HEK293 (cell line): ENCODE measurements around the gene TMX2.

Experiments used
- KLF7 ChIP-seq: fragments of 450-650 bp; formaldehyde crosslinking; IDR thresholded peaks from 2 replicates; pipeline ENCODE4 v1.5.1; 2016; ENCODE audit warnings: missing biosample characterization, missing genetic modification characterization, borderline replicate concordance
- MZF1 ChIP-seq: fragments of 450-650 bp; formaldehyde crosslinking; IDR thresholded peaks from 2 replicates; pipeline ENCODE4 v1.5.1; 2017; ENCODE audit warnings: missing biosample characterization, missing genetic modification characterization, borderline replicate concordance
- OVOL3 ChIP-seq: fragments of 450-650 bp; formaldehyde crosslinking; IDR thresholded peaks from 2 replicates; pipeline ENCODE4 v1.5.1; 2016; ENCODE audit warnings: missing biosample characterization, missing genetic modification characterization
- PRDM1 ChIP-seq: fragments of 450-650 bp; formaldehyde crosslinking; IDR thresholded peaks from 2 replicates; pipeline ENCODE4; 2016; ENCODE audit warnings: missing biosample characterization, missing genetic modification characterization
- SP2 ChIP-seq: fragments of 450-650 bp; formaldehyde crosslinking; IDR thresholded peaks from 2 replicates; pipeline ENCODE4 v1.5.1; 2016; ENCODE audit warnings: missing biosample characterization, missing genetic modification characterization
- TRIM28 ChIP-seq: IDR thresholded peaks from 2 replicates; pipeline ENCODE4 v1.6.1; 2011; ENCODE audit warnings: low read length, control low read depth, borderline replicate concordance
- ZFP3 ChIP-seq: fragments of 450-650 bp; formaldehyde crosslinking; IDR thresholded peaks from 2 replicates; pipeline ENCODE4 v1.5.1; 2016; ENCODE audit warnings: low read depth, missing biosample characterization, missing genetic modification characterization
- ZNF10 ChIP-seq: fragments of 450-650 bp; formaldehyde crosslinking; IDR thresholded peaks from 2 replicates; pipeline ENCODE4 v1.5.1; 2017; ENCODE audit warnings: missing biosample characterization, missing genetic modification characterization
- ZNF248 ChIP-seq: fragments of 450-650 bp; formaldehyde crosslinking; IDR thresholded peaks from 2 replicates; pipeline ENCODE4 v1.5.1; 2017; ENCODE audit warnings: missing biosample characterization, missing genetic modification characterization
- ZNF302 ChIP-seq: fragments of 450-650 bp; formaldehyde crosslinking; IDR thresholded peaks from 2 replicates; pipeline ENCODE4 v1.5.1; 2016; ENCODE audit warnings: missing biosample characterization, missing genetic modification characterization, low read depth
- ZNF621 ChIP-seq: fragments of 450-650 bp; formaldehyde crosslinking; IDR thresholded peaks from 2 replicates; pipeline ENCODE4 v1.5.1; 2017; ENCODE audit warnings: missing biosample characterization, missing genetic modification characterization
- ZNF626 ChIP-seq: fragments of 450-650 bp; sonication (Bioruptor Pico); formaldehyde crosslinking; IDR thresholded peaks from 2 replicates; pipeline ENCODE4 v1.5.1; 2018; ENCODE audit warnings: missing biosample characterization, missing genetic modification characterization, inconsistent platforms
- ZNF660 ChIP-seq: fragments of 450-650 bp; IDR thresholded peaks from 2 replicates; pipeline ENCODE4 v1.5.1; 2018; ENCODE audit warnings: missing biosample characterization, mild to moderate bottlenecking, missing genetic modification characterization
- ZNF768 ChIP-seq: fragments of 450-650 bp; formaldehyde crosslinking; IDR thresholded peaks from 2 replicates; pipeline ENCODE4 v1.5.1; 2018; ENCODE audit warnings: missing biosample characterization, mild to moderate bottlenecking, missing genetic modification characterization
- ZNF776 ChIP-seq: fragments of 450-650 bp; formaldehyde crosslinking; IDR thresholded peaks from 2 replicates; pipeline ENCODE4 v1.5.0; 2017; ENCODE audit warnings: missing biosample characterization, missing genetic modification characterization, borderline replicate concordance
- TF ChIP-seq, protein P1 (sequence below): fragments of 450-650 bp; formaldehyde crosslinking; IDR thresholded peaks from 2 replicates; pipeline ENCODE4 v1.5.1; 2016; ENCODE audit warnings: missing biosample characterization, missing genetic modification characterization, borderline replicate concordance
- TF ChIP-seq, protein P2 (sequence below): fragments of 450-650 bp; formaldehyde crosslinking; IDR thresholded peaks from 2 replicates; pipeline ENCODE4 v1.5.1; 2016; ENCODE audit warnings: missing biosample characterization, missing genetic modification characterization
- TF ChIP-seq, protein P3 (sequence below): fragments of 450-650 bp; formaldehyde crosslinking; IDR thresholded peaks from 2 replicates; pipeline ENCODE4 v1.5.1; 2016; ENCODE audit warnings: missing biosample characterization, missing genetic modification characterization, borderline replicate concordance
- TF ChIP-seq, protein P4 (sequence below): fragments of 450-650 bp; formaldehyde crosslinking; IDR thresholded peaks from 2 replicates; pipeline ENCODE4 v1.5.1; 2016; ENCODE audit warnings: missing biosample characterization, missing genetic modification characterization
- TF ChIP-seq, protein P5 (sequence below): fragments of 450-650 bp; formaldehyde crosslinking; IDR thresholded peaks from 2 replicates; pipeline ENCODE4 v1.5.1; 2016; ENCODE audit warnings: missing biosample characterization, missing genetic modification characterization
- TF ChIP-seq, protein P6 (sequence below): fragments of 450-650 bp; formaldehyde crosslinking; IDR thresholded peaks from 2 replicates; pipeline ENCODE4 v1.5.1; 2016; ENCODE audit warnings: missing biosample characterization, missing genetic modification characterization

The TMX2 gene

DNA sequence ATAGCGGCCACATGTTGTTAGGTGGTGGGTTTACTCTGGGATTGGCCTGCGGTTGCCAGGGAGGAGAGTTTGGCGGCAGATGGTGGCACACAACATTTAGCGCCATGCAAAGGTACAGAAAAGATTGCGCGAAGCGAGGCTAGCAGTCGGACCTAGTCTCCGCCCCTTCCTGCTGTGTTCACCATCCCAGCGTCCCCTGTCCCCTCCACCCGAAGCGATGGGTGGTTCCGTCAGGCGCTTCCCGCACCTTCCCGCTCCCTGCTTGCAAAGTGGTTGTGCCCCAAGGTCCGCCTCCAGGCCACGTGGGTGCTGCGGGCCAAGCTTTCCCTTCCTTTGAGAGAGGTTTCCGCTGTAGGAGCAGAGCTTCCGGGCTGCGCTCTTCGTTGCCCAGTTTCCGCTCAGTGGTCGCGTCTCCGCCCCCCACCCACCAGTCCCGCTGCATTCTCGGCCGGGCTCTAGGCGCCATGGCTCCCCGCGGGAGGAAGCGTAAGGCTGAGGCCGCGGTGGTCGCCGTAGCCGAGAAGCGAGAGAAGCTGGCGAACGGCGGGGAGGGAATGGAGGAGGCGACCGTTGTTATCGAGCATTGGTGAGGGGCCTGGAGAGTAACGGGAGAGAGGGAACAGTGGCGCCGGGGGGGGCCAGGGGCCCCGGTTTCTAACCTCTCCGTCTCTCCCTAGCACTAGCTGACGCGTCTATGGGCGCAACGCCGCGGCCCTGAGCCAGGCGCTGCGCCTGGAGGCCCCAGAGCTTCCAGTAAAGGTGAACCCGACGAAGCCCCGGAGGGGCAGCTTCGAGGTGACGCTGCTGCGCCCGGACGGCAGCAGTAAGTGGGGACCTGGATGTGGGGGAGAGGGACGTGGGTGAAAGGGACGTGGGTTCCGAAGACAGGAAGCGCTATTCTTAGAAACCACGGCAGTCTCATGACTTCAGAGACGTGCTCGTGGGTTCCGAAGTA lies 29.0 kb downstream of the TMX2 start, which contains the start of gene SELENOH (continued):
- TF ChIP-seq SP2 (peak; percentile 95), ZNF776 (tag by site-specific recombination) (no peak), TRIM28 (peak; percentile 88; the same call in 1 of the 2 replicates), ZFP3 (tag by site-specific recombination) (no peak), KLF7 (tag by site-specific recombination) (peak; percentile 68; the same call in 1 of the 2 replicates), ZNF768 (tag by site-specific recombination) (no peak; the same call in 1 of the 2 replicates), MZF1 (tag by site-specific recombination) (peak; percentile 72; the same call in 1 of the 2 replicates), PRDM1 (tag by site-specific recombination) (no peak), ZNF302 (tag by site-specific recombination) (no peak), ZNF660 (tag by site-specific recombination) (peak; percentile 98; the same call in 1 of the 2 replicates), ZNF626 (tag by site-specific recombination) (no peak), OVOL3 (tag by site-specific recombination) (peak; percentile 42; the same call in 1 of the 2 replicates), ZNF621 (no peak), ZNF248 (tag by site-specific recombination) (no peak), ZNF10 (tag by site-specific recombination) (peak; percentile 91)
- TF ChIP-seq, protein P1, sequence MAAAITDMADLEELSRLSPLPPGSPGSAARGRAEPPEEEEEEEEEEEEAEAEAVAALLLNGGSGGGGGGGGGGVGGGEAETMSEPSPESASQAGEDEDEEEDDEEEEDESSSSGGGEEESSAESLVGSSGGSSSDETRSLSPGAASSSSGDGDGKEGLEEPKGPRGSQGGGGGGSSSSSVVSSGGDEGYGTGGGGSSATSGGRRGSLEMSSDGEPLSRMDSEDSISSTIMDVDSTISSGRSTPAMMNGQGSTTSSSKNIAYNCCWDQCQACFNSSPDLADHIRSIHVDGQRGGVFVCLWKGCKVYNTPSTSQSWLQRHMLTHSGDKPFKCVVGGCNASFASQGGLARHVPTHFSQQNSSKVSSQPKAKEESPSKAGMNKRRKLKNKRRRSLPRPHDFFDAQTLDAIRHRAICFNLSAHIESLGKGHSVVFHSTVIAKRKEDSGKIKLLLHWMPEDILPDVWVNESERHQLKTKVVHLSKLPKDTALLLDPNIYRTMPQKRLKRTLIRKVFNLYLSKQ (tag by site-specific recombination), result no peak
- TF ChIP-seq, protein P2, sequence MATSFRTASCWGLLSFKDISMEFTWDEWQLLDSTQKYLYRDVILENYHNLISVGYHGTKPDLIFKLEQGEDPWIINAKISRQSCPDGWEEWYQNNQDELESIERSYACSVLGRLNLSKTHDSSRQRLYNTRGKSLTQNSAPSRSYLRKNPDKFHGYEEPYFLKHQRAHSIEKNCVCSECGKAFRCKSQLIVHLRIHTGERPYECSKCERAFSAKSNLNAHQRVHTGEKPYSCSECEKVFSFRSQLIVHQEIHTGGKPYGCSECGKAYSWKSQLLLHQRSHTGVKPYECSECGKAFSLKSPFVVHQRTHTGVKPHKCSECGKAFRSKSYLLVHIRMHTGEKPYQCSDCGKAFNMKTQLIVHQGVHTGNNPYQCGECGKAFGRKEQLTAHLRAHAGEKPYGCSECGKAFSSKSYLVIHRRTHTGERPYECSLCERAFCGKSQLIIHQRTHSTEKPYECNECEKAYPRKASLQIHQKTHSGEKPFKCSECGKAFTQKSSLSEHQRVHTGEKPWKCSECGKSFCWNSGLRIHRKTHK (tag by site-specific recombination), result no peak
- TF ChIP-seq, protein P3, sequence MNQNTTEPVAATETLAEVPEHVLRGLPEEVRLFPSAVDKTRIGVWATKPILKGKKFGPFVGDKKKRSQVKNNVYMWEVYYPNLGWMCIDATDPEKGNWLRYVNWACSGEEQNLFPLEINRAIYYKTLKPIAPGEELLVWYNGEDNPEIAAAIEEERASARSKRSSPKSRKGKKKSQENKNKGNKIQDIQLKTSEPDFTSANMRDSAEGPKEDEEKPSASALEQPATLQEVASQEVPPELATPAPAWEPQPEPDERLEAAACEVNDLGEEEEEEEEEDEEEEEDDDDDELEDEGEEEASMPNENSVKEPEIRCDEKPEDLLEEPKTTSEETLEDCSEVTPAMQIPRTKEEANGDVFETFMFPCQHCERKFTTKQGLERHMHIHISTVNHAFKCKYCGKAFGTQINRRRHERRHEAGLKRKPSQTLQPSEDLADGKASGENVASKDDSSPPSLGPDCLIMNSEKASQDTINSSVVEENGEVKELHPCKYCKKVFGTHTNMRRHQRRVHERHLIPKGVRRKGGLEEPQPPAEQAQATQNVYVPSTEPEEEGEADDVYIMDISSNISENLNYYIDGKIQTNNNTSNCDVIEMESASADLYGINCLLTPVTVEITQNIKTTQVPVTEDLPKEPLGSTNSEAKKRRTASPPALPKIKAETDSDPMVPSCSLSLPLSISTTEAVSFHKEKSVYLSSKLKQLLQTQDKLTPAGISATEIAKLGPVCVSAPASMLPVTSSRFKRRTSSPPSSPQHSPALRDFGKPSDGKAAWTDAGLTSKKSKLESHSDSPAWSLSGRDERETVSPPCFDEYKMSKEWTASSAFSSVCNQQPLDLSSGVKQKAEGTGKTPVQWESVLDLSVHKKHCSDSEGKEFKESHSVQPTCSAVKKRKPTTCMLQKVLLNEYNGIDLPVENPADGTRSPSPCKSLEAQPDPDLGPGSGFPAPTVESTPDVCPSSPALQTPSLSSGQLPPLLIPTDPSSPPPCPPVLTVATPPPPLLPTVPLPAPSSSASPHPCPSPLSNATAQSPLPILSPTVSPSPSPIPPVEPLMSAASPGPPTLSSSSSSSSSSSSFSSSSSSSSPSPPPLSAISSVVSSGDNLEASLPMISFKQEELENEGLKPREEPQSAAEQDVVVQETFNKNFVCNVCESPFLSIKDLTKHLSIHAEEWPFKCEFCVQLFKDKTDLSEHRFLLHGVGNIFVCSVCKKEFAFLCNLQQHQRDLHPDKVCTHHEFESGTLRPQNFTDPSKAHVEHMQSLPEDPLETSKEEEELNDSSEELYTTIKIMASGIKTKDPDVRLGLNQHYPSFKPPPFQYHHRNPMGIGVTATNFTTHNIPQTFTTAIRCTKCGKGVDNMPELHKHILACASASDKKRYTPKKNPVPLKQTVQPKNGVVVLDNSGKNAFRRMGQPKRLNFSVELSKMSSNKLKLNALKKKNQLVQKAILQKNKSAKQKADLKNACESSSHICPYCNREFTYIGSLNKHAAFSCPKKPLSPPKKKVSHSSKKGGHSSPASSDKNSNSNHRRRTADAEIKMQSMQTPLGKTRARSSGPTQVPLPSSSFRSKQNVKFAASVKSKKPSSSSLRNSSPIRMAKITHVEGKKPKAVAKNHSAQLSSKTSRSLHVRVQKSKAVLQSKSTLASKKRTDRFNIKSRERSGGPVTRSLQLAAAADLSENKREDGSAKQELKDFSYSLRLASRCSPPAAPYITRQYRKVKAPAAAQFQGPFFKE (tag by site-specific recombination), result no peak
- TF ChIP-seq, protein P4, sequence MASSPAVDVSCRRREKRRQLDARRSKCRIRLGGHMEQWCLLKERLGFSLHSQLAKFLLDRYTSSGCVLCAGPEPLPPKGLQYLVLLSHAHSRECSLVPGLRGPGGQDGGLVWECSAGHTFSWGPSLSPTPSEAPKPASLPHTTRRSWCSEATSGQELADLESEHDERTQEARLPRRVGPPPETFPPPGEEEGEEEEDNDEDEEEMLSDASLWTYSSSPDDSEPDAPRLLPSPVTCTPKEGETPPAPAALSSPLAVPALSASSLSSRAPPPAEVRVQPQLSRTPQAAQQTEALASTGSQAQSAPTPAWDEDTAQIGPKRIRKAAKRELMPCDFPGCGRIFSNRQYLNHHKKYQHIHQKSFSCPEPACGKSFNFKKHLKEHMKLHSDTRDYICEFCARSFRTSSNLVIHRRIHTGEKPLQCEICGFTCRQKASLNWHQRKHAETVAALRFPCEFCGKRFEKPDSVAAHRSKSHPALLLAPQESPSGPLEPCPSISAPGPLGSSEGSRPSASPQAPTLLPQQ (tag by site-specific recombination), result peak; percentile 91
- TF ChIP-seq, protein P5, sequence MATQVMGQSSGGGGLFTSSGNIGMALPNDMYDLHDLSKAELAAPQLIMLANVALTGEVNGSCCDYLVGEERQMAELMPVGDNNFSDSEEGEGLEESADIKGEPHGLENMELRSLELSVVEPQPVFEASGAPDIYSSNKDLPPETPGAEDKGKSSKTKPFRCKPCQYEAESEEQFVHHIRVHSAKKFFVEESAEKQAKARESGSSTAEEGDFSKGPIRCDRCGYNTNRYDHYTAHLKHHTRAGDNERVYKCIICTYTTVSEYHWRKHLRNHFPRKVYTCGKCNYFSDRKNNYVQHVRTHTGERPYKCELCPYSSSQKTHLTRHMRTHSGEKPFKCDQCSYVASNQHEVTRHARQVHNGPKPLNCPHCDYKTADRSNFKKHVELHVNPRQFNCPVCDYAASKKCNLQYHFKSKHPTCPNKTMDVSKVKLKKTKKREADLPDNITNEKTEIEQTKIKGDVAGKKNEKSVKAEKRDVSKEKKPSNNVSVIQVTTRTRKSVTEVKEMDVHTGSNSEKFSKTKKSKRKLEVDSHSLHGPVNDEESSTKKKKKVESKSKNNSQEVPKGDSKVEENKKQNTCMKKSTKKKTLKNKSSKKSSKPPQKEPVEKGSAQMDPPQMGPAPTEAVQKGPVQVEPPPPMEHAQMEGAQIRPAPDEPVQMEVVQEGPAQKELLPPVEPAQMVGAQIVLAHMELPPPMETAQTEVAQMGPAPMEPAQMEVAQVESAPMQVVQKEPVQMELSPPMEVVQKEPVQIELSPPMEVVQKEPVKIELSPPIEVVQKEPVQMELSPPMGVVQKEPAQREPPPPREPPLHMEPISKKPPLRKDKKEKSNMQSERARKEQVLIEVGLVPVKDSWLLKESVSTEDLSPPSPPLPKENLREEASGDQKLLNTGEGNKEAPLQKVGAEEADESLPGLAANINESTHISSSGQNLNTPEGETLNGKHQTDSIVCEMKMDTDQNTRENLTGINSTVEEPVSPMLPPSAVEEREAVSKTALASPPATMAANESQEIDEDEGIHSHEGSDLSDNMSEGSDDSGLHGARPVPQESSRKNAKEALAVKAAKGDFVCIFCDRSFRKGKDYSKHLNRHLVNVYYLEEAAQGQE (tag by site-specific recombination), result peak; percentile 59; the same call in 1 of the 2 replicates
- TF ChIP-seq, protein P6, sequence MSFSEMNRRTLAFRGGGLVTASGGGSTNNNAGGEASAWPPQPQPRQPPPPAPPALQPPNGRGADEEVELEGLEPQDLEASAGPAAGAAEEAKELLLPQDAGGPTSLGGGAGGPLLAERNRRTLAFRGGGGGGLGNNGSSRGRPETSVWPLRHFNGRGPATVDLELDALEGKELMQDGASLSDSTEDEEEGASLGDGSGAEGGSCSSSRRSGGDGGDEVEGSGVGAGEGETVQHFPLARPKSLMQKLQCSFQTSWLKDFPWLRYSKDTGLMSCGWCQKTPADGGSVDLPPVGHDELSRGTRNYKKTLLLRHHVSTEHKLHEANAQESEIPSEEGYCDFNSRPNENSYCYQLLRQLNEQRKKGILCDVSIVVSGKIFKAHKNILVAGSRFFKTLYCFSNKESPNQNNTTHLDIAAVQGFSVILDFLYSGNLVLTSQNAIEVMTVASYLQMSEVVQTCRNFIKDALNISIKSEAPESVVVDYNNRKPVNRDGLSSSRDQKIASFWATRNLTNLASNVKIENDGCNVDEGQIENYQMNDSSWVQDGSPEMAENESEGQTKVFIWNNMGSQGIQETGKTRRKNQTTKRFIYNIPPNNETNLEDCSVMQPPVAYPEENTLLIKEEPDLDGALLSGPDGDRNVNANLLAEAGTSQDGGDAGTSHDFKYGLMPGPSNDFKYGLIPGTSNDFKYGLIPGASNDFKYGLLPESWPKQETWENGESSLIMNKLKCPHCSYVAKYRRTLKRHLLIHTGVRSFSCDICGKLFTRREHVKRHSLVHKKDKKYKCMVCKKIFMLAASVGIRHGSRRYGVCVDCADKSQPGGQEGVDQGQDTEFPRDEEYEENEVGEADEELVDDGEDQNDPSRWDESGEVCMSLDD (tag by site-specific recombination), result 0 out of 2 replicates have a peak, but pooled peaks have one; percentile 72
